Fibroblast of villous mesenchyme (primary cell): ENCODE measurements around the gene GABARAPL1. TPM values are rescaled to one million over a fixed set of nuclear protein-coding genes. Genes with fewer than 3 reads are reported as not detected.

Experiments used
- DNase-seq: peaks from one replicate; pipeline ENCODE4 v3.0.0-alpha.2; 2010; ENCODE audit warnings: low read depth
- H3K4me3 ChIP-seq: 2 replicates; pipeline ENCODE4 v1.5.1; 2011; ENCODE audit warnings: low read depth, mild to moderate bottlenecking, low read length
- total RNA-seq: library from RNA; depleted of rRNA; stranded (reverse); fragments of >200 nt; gene quantifications from 2 replicates; pipeline ENCODE4 v1.2.3, GENCODE V29; 2012
- TF ChIP-seq, protein P1 (sequence below): IDR thresholded peaks from 2 replicates; pipeline ENCODE4 v1.5.1; 2012; ENCODE audit warnings: low read depth, mild to moderate bottlenecking, low read length; ENCODE audit not compliant: insufficient read depth

The GABARAPL1 gene
- total RNA-seq, 1 donor = 131 TPM

DNA sequence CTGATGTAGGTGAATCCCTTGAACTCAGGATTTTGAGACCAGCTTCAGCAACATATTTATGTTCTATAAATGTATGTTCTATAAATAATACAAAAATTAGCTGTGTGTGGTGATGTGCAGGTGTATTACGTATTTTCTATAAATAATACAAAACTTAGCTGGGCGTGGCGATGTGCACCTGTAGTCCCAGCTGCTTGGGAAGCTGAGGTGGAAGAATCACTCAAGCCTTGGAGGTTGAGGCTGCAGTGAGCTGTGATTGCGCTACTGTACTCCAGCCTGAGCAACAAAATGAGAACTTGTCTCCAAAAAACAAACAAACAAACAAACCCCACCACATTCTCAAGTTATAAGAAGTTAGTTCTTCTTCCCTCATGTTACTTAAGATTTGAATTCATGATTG is 39.5 kb downstream of the GABARAPL1 start:
- no peak overlapping the region for H3K4me3 ChIP-seq
- TF ChIP-seq, protein P1, sequence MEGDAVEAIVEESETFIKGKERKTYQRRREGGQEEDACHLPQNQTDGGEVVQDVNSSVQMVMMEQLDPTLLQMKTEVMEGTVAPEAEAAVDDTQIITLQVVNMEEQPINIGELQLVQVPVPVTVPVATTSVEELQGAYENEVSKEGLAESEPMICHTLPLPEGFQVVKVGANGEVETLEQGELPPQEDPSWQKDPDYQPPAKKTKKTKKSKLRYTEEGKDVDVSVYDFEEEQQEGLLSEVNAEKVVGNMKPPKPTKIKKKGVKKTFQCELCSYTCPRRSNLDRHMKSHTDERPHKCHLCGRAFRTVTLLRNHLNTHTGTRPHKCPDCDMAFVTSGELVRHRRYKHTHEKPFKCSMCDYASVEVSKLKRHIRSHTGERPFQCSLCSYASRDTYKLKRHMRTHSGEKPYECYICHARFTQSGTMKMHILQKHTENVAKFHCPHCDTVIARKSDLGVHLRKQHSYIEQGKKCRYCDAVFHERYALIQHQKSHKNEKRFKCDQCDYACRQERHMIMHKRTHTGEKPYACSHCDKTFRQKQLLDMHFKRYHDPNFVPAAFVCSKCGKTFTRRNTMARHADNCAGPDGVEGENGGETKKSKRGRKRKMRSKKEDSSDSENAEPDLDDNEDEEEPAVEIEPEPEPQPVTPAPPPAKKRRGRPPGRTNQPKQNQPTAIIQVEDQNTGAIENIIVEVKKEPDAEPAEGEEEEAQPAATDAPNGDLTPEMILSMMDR = no peak
- no peak for DNase-seq

- DNase-seq = no peak
- no peak overlapping the region for H3K4me3 ChIP-seq
- TF ChIP-seq, protein P1 = no peak
Observed at GRCh38 chr12:10256064-10256463, 43.4 kb downstream of the GABARAPL1 start.

- TF ChIP-seq, protein P1 = no peak
- DNase-seq = no peak
- no peak overlapping the region for H3K4me3 ChIP-seq
Observed at GRCh38 chr12:10260927-10261326, 48.2 kb downstream of the GABARAPL1 start.

GRCh38 chr12:10268037-10268436 is 55.4 kb downstream of the GABARAPL1 start:
- TF ChIP-seq, protein P1 = no peak
- DNase-seq = no peak
- no peak overlapping the region for H3K4me3 ChIP-seq

GRCh38 chr12:10272467-10272866 is 59.8 kb downstream of the GABARAPL1 start:
- TF ChIP-seq, protein P1 = no peak
- H3K4me3 ChIP-seq = no peak overlapping the region
- peak; percentile 37 for DNase-seq

Other genes starting within 250 kb of the GABARAPL1 start
- gene CLEC12A, start 241.5 kb upstream of the GABARAPL1 start, total RNA-seq = not detected in 2 replicates
- under 0.01 TPM in 1 of 2 replicates, not detected in the other for gene CLEC1B, start 213.8 kb upstream of the GABARAPL1 start, total RNA-seq
- not detected in 2 replicates for gene CLEC12B, start 202.2 kb upstream of the GABARAPL1 start, total RNA-seq
- not detected in 2 replicates for gene CLEC9A, start 182.2 kb upstream of the GABARAPL1 start, total RNA-seq
- gene CLEC1A, start 113.9 kb upstream of the GABARAPL1 start, total RNA-seq = not detected in 2 replicates
- under 0.01 TPM in 1 of 2 replicates, not detected in the other for gene CLEC7A, start 82.7 kb upstream of the GABARAPL1 start, total RNA-seq
- 9.3 and 73.0 TPM in 2 replicates for gene OLR1, start 40.7 kb upstream of the GABARAPL1 start, total RNA-seq
- 3.5 and 17.7 TPM in 2 replicates for gene TMEM52B, start 33.8 kb upstream of the GABARAPL1 start, total RNA-seq
- gene KLRD1, start 95.0 kb downstream of the GABARAPL1 start, total RNA-seq = under 0.01 and 0.86 TPM in 2 replicates
- not detected in 2 replicates for gene KLRK1, start 177.2 kb downstream of the GABARAPL1 start, total RNA-seq
- not detected in 2 replicates for gene KLRC4, start 196.9 kb downstream of the GABARAPL1 start, total RNA-seq
- not detected in 2 replicates for gene KLRC3, start 207.7 kb downstream of the GABARAPL1 start, total RNA-seq
- gene KLRC2, start 223.1 kb downstream of the GABARAPL1 start, total RNA-seq = not detected in 2 replicates
- gene KLRC1, start 240.5 kb downstream of the GABARAPL1 start, total RNA-seq = not detected in 2 replicates